Fibroblast of skin of abdomen (primary cell): ENCODE results near the gene CCR6.
"Not testable (repeated sequence)": the region's sequence is repeated elsewhere in the genome, so short reads cannot be mapped to it uniquely, and the experiment has no call there.

Source experiments
- DNase-seq: peaks from one replicate; pipeline ENCODE4 v3.0.0-alpha.2; 2013

Gene CCR6

GRCh38 chr6:167145461-167145860 is 22.6 kb downstream of the CCR6 start:
- DNase-seq: no peak

- DNase-seq: no peak
Measured at GRCh38 chr6:167146135-167146534, 23.2 kb downstream of the CCR6 start.

GRCh38 chr6:167146977-167147376 is 24.1 kb downstream of the CCR6 start:
- DNase-seq: no peak

GRCh38 chr6:167148021-167148420 is 25.1 kb downstream of the CCR6 start:
- DNase-seq: no peak

- no peak for DNase-seq
Measured at GRCh38 chr6:167148997-167149396, 26.1 kb downstream of the CCR6 start.

GRCh38 chr6:167150941-167151549 is 28.1 kb downstream of the CCR6 start:
- no peak for DNase-seq

- no peak for DNase-seq
Measured at GRCh38 chr6:167151648-167152047, 28.8 kb downstream of the CCR6 start.

- DNase-seq: no peak
Measured at GRCh38 chr6:167152862-167153261, 30.0 kb downstream of the CCR6 start.

- peak; percentile 27 for DNase-seq
Measured at GRCh38 chr6:167153521-167153959, 30.6 kb downstream of the CCR6 start.

GRCh38 chr6:167154291-167154690 is 31.4 kb downstream of the CCR6 start:
- no peak for DNase-seq

GRCh38 chr6:167154895-167155294 is 32.0 kb downstream of the CCR6 start:
- DNase-seq: no peak

GRCh38 chr6:167157414-167157813 is 34.5 kb downstream of the CCR6 start:
- DNase-seq: no peak

GRCh38 chr6:167157863-167158262 is 35.0 kb downstream of the CCR6 start, which contains the start of gene GPR31:
Gene GPR31 (minus strand): TSS chr6:167157980. CDS start chr6:167157831, 149 bp downstream.
- no peak for DNase-seq

GRCh38 chr6:167161851-167162467 is 39.1 kb downstream of the CCR6 start:
- DNase-seq: no peak

GRCh38 chr6:167162591-167162990 is 39.7 kb downstream of the CCR6 start:
- DNase-seq: no peak

GRCh38 chr6:167163476-167164011 is 40.6 kb downstream of the CCR6 start:
- DNase-seq: no peak

GRCh38 chr6:167164261-167164660 is 41.4 kb downstream of the CCR6 start:
- DNase-seq: no peak

GRCh38 chr6:167165858-167166471 is 43.1 kb downstream of the CCR6 start:
- DNase-seq: no peak

- not testable (repeated sequence) for DNase-seq
Measured at GRCh38 chr6:167167699-167168098, 44.8 kb downstream of the CCR6 start.

GRCh38 chr6:167168296-167168695 is 45.4 kb downstream of the CCR6 start:
- not testable (repeated sequence) for DNase-seq

- not testable (repeated sequence) for DNase-seq
Measured at GRCh38 chr6:167169867-167170266, 47.0 kb downstream of the CCR6 start.

GRCh38 chr6:167171300-167171699 is 48.4 kb downstream of the CCR6 start:
- DNase-seq: not testable (repeated sequence)

GRCh38 chr6:167172011-167172410 is 49.1 kb downstream of the CCR6 start:
- DNase-seq: not testable (repeated sequence)

- not testable (repeated sequence) for DNase-seq
Measured at GRCh38 chr6:167177271-167177670, 54.4 kb downstream of the CCR6 start.
